H9 (cell line): ENCODE results near the gene ATP8A2. TPM values are rescaled to one million over a fixed set of nuclear protein-coding genes. Genes with fewer than 3 reads are reported as not detected.

Experiments
- DNase-seq: peaks from one replicate; pipeline ENCODE4 v3.0.0-alpha.2; 2017
- H2AFZ ChIP-seq: one replicate; pipeline ENCODE4 v1.6.1; 2013; ENCODE audit warnings: mild to moderate bottlenecking, low read length, control low read depth, moderate library complexity
- H2AK5ac ChIP-seq: 2 replicates; pipeline ENCODE4 v1.6.1; 2013; ENCODE audit warnings: low read length, control low read depth, mixed read lengths; ENCODE audit not compliant: insufficient read length
- H2BK120ac ChIP-seq: one replicate; pipeline ENCODE4 v1.6.1; 2013; ENCODE audit warnings: low read depth, mild to moderate bottlenecking, low read length, control low read depth, inconsistent platforms; ENCODE audit not compliant: poor library complexity, severe bottlenecking
- H2BK12ac ChIP-seq: 2 replicates; pipeline ENCODE4 v1.6.1; 2013; ENCODE audit warnings: low read length, control low read depth, mixed read lengths, low read depth; ENCODE audit not compliant: insufficient read length
- H2BK15ac ChIP-seq: 2 replicates; pipeline ENCODE4 v1.6.1; 2013; ENCODE audit warnings: low read depth, low read length, control low read depth
- H2BK20ac ChIP-seq: one replicate; pipeline ENCODE4 v1.6.1; 2013; ENCODE audit warnings: low read depth, mild to moderate bottlenecking, low read length, control low read depth, inconsistent platforms; ENCODE audit not compliant: poor library complexity, severe bottlenecking
- H2BK5ac ChIP-seq: 2 replicates; pipeline ENCODE4 v1.6.1; 2013; ENCODE audit warnings: low read length, control low read depth, mixed read lengths; ENCODE audit not compliant: insufficient read length
- H3K14ac ChIP-seq: 2 replicates; pipeline ENCODE4 v1.6.1; 2013; ENCODE audit warnings: low read length, control low read depth; ENCODE audit not compliant: insufficient read depth
- H3K18ac ChIP-seq: 2 replicates; pipeline ENCODE4 v1.6.1; 2013; ENCODE audit warnings: low read depth, mild to moderate bottlenecking, mixed read lengths, low read length, control low read depth; ENCODE audit not compliant: insufficient read length
- H3K23ac ChIP-seq: 2 replicates; pipeline ENCODE4 v1.6.1; 2013; ENCODE audit warnings: low read length, control low read depth, mixed read lengths, low read depth; ENCODE audit not compliant: insufficient read length
- H3K23me2 ChIP-seq: 2 replicates; pipeline ENCODE4 v1.6.1; 2013; ENCODE audit warnings: low read depth, mild to moderate bottlenecking, mixed read lengths, low read length, control low read depth; ENCODE audit not compliant: insufficient read length, poor library complexity, severe bottlenecking
- H3K27ac ChIP-seq: 2 replicates; pipeline ENCODE4 v1.5.1; 2013; ENCODE audit warnings: low read length, control low read depth, mixed read lengths, low read depth; ENCODE audit not compliant: insufficient read length
- H3K27me3 ChIP-seq: 2 replicates; pipeline ENCODE4 v1.6.1; 2013; ENCODE audit warnings: low read length, control low read depth, inconsistent platforms; ENCODE audit not compliant: insufficient read depth
- H3K4ac ChIP-seq: 2 replicates; pipeline ENCODE4 v1.6.1; 2013; ENCODE audit warnings: low read depth, mild to moderate bottlenecking, control low read depth, inconsistent platforms, low read length, moderate library complexity
- H3K4me1 ChIP-seq: 2 replicates; pipeline ENCODE4 v1.6.1; 2013; ENCODE audit warnings: low read length, control low read depth, inconsistent platforms; ENCODE audit not compliant: insufficient read depth
- H3K4me2 ChIP-seq: 2 replicates; pipeline ENCODE4 v1.6.1; 2013; ENCODE audit warnings: low read length, control low read depth, mixed read lengths; ENCODE audit not compliant: insufficient read length, insufficient read depth
- H3K56ac ChIP-seq: 2 replicates; pipeline ENCODE4 v1.6.1; 2013; ENCODE audit warnings: low read depth, mild to moderate bottlenecking, mixed read lengths, low read length, control low read depth; ENCODE audit not compliant: insufficient read length
- H3K79me1 ChIP-seq: 2 replicates; pipeline ENCODE4 v1.6.1; 2013; ENCODE audit warnings: low read depth, mild to moderate bottlenecking, moderate library complexity, low read length, control low read depth, inconsistent platforms; ENCODE audit not compliant: insufficient read depth, poor library complexity, severe bottlenecking
- H3K79me2 ChIP-seq: 2 replicates; pipeline ENCODE4 v1.6.1; 2013; ENCODE audit warnings: low read length, control low read depth, inconsistent platforms; ENCODE audit not compliant: insufficient read depth
- H3K9ac ChIP-seq: 2 replicates; pipeline ENCODE4 v1.6.1; 2013; ENCODE audit warnings: low read length, control low read depth, mixed read lengths; ENCODE audit not compliant: insufficient read length; ENCODE audit errors: extremely low read depth
- H3K9me3 ChIP-seq: one replicate; pipeline ENCODE4 v1.6.1; 2013; ENCODE audit warnings: low read depth, low read length, inconsistent platforms; ENCODE audit not compliant: control insufficient read depth
- H3T11ph ChIP-seq: one replicate; pipeline ENCODE4 v1.6.1; 2013; ENCODE audit warnings: mild to moderate bottlenecking, low read length, control low read depth, inconsistent platforms
- H4K20me1 ChIP-seq: one replicate; pipeline ENCODE4 v1.6.1; 2013; ENCODE audit not compliant: control insufficient read depth, insufficient read length, insufficient read depth
- H4K5ac ChIP-seq: 2 replicates; pipeline ENCODE4 v1.6.1; 2013; ENCODE audit warnings: low read depth, mild to moderate bottlenecking, mixed read lengths, low read length, control low read depth; ENCODE audit not compliant: insufficient read length
- H4K8ac ChIP-seq: replicated peaks from 2 replicates; pipeline ENCODE4 v1.6.1; 2013; ENCODE audit warnings: low read length, control low read depth, mixed read lengths, low read depth; ENCODE audit not compliant: insufficient read length
- H4K91ac ChIP-seq: 2 replicates; pipeline ENCODE4 v1.6.1; 2013; ENCODE audit warnings: low read depth, mild to moderate bottlenecking, moderate library complexity, mixed read lengths, low read length, control low read depth; ENCODE audit not compliant: insufficient read length
- H3K27ac Mint-ChIP-seq, 3 experiments: 2 replicates in 2 of 3; 3 replicates in 1 of 3; pipeline ENCODE4 v1.8.0; 2020 to 2021; ENCODE audit warnings: mixed read lengths in 3 of 3, mild to moderate bottlenecking in 1 of 3, moderate library complexity in 1 of 3
- H3K27me3 Mint-ChIP-seq: 2 replicates; pipeline ENCODE4 v1.8.0; 2021; ENCODE audit warnings: low read depth, mild to moderate bottlenecking, moderate library complexity, mixed read lengths
- H3K36me3 Mint-ChIP-seq, 3 experiments: 2 replicates in 2 of 3; 3 replicates in 1 of 3; pipeline ENCODE4 v1.8.0; 2020 to 2021; ENCODE audit warnings: low read depth in 3 of 3, mixed read lengths in 3 of 3; ENCODE audit not compliant: insufficient read depth in 1 of 3
- H3K4me1 Mint-ChIP-seq, 2 experiments: 2 replicates each; pipeline ENCODE4 v1.8.0; 2020; ENCODE audit warnings: mixed read lengths in 2 of 2
- H3K4me3 Mint-ChIP-seq, 2 experiments: 2 replicates in 1 of 2; 3 replicates in 1 of 2; pipeline ENCODE4 v1.8.0; 2020 to 2021; ENCODE audit warnings: mild to moderate bottlenecking in 2 of 2, mixed read lengths in 2 of 2, moderate library complexity in 1 of 2
- H3K9me3 Mint-ChIP-seq, 2 experiments: 2 replicates in 1 of 2; 3 replicates in 1 of 2; pipeline ENCODE4 v1.8.0; 2020; ENCODE audit warnings: mild to moderate bottlenecking in 2 of 2, mixed read lengths in 2 of 2, moderate library complexity in 1 of 2
- CTCF ChIP-seq: fragments of 200-600 bp; sonication (generic); conservative IDR thresholded peaks from 3 replicates; pipeline ENCODE4 v1.8.0; 2021; ENCODE audit warnings: antibody characterized with exemption, mild to moderate bottlenecking
- WGBS: extraction: QIAGEN DNeasy Blood & Tissue Kit; methylation state at CpG from one replicate; pipeline ENCODE4 v1.1.7; 2013; ENCODE audit warnings: missing lambda C conversion rate, low lambda C conversion rate, mixed read lengths; ENCODE audit not compliant: insufficient read length; ENCODE audit errors: extremely low coverage; 5-methylcytosine and 5-hydroxymethylcytosine counted together
- total RNA-seq: library from RNA; stranded (reverse); gene quantifications from 2 replicates; pipeline ENCODE4 v1.2.1, GENCODE V29; 2021

ATP8A2 gene
- total RNA-seq, 1 experiment from 2014 or later, result 18.2 TPM

DNA sequence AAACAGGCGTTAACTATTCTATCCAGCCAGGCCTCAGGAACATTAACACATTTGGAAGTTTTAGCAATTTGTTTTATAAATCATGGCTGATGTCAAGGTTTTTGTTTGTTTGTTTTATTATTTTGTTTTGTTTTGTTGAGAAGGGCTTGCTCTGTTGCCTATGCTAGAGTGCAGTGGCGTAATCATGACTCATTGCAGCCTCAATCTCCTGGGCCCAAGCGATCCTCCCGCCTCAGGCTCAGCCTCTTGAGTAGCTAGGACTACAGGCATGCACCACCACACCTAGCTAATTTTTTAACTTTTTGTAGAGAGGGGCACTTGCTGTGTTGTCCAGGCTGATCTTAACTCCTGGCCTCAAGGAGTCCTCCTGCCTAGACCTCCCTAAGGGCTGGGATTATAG, 42.1 kb upstream of the ATP8A2 start:
- H3K27ac Mint-ChIP-seq, result no peak overlapping the region
- WGBS, result no CpG with 5 or more reads among the region's 4 CpGs

More for the DNA sequence above, 42.1 kb upstream of the ATP8A2 start:
- H3K23ac ChIP-seq, result no peak overlapping the region
- H3K9ac ChIP-seq, result no peak overlapping the region
- no peaks in the 10 kb centered on the region for H3K79me2 ChIP-seq
- no peak for TF ChIP-seq CTCF
- H3K23me2 ChIP-seq, result no peaks in the 10 kb centered on the region
- no peak overlapping the region for H4K8ac ChIP-seq
- H3K79me1 ChIP-seq, result no peaks in the 10 kb centered on the region
- H3T11ph ChIP-seq, result no peak overlapping the region
- no peaks in the 10 kb centered on the region for H3K9me3 ChIP-seq
- H4K5ac ChIP-seq, result no peak overlapping the region
- no peak overlapping the region for H3K4me3 Mint-ChIP-seq
- H3K18ac ChIP-seq, result no peak overlapping the region
- H2BK5ac ChIP-seq, result no peak overlapping the region
- no peak overlapping the region for H3K27ac ChIP-seq
- peaks cover 12 to 86% (median 66%) of the 10 kb centered on the region in 3 experiments; a peak in 6 of 7 replicates for H3K36me3 Mint-ChIP-seq
- no peak overlapping the region for H2BK15ac ChIP-seq
- no peaks in the 10 kb centered on the region for H3K27me3 ChIP-seq
- no peak overlapping the region for H2AK5ac ChIP-seq
- H3K4me2 ChIP-seq, result no peak overlapping the region
- H4K91ac ChIP-seq, result no peak overlapping the region
- no peak overlapping the region for H2BK20ac ChIP-seq
- no peaks in the 10 kb centered on the region for H3K9me3 Mint-ChIP-seq
- H3K56ac ChIP-seq, result no peak overlapping the region
- no peaks in the 10 kb centered on the region for H3K27me3 Mint-ChIP-seq
- no peak overlapping the region for H3K4ac ChIP-seq
- no peak overlapping the region for H2BK120ac ChIP-seq
- no peak for DNase-seq
- no peaks in the 10 kb centered on the region for H4K20me1 ChIP-seq
- no peaks in the 10 kb centered on the region for H3K4me1 ChIP-seq
- H3K4me1 Mint-ChIP-seq, result no peaks in the 10 kb centered on the region
- no peak overlapping the region for H3K14ac ChIP-seq
- no peak overlapping the region for H2BK12ac ChIP-seq
- no peak overlapping the region for H2AFZ ChIP-seq
